GM21447 (cell line): Measurements from ENCODE around the gene SDR39U1.

Experiments
- ATAC-seq: cut with Tn5 transposase; IDR thresholded peaks from one replicate; pipeline ENCODE4 v1.9.1; 2021; ENCODE audit not compliant: unreplicated experiment

SDR39U1 gene

DNA sequence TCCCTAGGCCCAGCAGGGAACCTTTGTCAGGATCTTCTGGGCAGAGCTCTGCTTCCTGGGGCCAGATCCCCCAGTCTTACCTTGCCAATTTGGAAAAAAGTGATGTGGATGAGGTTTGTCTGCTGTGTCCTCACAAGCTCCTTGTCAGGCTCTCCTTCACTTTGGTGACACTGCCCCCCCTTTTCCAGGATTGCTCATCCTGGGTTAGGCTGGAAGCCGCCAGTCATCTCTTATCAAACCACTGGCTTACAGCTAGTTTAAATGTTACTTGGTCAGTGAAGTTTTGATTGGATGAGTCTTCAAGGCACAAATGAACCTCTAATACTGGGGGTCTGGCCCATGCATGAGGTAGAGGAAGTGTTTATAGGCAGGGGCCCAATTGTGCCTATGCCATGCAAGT lies 28.5 kb downstream of the SDR39U1 start:
- no peak for ATAC-seq

DNA sequence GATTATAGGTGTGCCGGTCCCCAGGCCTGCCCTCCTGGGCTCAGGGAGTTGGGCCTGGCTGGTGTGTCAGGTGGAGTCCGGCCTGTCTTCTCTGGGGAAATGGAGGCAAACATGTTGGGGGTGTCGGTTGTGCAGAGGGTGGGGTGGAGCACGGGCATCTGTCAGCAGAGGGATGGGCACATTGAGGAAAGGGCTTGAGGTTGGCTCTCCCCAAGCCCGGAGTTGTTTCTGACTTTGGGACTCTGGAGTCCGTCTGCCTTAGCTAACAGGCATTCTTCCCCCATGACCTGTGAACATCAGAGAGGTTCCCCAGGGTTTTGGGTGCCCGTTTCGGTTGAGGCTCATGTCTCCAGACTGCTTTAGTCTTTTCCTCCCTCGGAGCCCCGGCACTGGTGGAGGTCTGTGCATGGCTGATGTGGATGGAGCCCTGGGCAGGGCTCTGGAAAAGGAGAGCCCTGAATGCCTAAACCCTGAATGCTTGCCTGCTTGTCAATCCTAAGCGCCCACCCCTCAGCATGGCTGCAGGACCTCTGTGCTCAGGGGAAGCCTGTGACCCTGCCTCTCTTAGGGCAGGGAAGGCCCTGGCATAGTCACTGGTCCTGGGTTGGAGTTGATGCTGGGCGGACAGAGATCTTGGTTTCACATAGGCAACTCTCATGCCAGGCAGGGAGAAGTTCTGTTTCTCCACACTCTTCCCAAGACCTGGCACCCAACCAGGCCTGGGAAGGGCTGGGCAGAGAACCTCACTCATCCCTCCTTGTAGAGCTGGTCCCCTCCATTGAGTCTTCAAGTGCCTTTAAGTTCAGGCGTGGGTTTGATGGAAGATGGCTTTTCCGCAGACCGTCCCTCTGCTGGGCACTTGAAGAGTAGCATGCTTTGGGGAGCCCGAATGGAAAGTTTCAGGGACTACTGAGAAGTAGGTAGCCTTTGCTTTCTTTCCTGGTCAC lies 30.9 kb downstream of the SDR39U1 start:
- ATAC-seq, result no peak

DNA sequence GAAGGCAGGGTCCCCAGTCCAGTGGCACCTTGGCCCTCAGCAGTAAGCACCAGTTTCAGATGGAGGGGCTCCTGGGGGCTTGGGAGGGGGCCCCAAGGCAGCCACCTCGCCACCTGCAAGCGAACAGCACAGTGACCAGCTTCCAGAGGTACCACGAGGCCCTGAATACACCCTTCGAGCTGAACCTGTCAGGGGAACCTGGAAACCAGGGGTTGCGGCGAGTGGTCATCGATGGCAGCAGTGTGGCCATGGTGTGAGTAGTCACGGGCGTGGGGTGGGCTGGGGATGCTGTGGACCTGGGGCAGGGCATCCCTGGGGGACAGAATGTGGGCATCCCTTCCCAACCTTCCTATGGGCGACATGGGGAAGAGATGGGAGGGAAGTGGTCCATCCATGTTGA lies 32.6 kb downstream of the SDR39U1 start:
- ATAC-seq, result no peak

DNA sequence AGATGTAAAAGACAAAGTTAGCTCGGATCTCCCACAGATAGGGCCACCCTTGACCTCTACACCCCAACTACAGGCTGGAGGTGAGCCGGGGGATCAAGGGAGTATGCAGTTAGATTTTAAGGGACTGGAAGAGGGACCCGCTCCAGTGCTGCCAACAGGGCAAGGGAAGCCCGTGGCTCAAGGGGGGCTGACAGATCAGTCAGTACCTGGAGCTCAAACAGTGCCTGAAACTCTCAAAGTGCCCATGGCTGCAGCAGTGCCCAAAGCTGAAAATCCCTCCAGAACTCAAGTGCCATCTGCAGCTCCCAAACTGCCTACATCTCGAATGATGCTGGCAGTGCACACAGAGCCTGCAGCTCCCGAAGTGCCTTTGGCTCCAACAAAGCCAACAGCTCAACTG lies 33.4 kb downstream of the SDR39U1 start:
- ATAC-seq, result no peak

DNA sequence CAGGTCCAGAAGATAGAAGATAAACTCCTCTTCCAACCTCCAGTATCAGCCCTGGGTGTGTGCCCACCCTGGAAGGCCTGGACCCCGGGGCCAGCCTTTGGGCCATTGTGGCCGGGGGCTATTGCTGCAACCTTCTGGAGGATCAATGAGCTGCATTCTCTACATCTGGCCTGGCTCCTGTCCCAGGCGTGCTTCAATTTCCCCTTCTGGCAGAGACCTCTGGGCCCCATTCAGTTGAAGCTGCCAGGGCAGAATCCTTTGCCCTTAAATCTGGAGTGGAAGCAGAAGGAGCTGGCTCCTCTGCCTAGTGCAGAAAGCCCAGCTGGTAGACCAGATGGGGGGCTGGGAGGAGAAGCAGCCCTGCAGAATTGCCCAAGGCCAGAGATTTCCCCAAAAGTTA lies 33.8 kb downstream of the SDR39U1 start:
- no peak for ATAC-seq

DNA sequence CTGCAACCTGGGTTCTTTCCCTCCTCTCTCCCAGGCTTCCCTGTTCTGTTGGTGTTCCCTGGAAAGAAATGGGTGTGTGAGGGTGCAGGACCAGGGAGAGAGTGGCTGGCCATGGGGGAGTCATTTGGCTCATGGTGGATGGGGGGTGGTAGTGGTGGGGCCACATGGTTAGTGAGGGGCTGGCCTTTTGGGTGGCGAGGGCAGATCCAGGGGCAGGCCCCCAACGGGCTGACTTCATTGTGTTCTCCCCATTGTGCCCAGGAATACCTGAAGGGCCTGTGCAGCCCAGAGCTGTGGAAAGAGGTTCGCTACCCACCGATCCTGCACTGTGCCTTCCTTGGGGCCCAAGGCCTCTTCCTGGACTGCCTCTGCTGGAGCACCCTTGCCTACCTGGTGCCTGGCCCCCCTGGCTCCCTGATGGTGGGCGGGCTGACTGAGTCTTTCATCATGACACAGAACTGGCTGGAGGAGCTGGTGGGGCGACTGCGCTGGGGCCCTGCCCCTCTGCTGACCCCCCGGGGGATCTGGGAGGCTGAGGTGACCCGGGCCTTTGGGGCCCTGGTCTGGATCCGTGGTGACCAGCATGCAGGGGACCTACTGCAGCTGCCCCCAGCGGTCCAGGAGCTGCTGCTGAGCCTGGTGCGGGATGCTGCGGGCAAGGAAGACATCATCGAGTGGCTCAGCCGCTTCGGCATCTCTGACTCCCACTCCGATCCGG lies 34.8 kb downstream of the SDR39U1 start:
- no peak for ATAC-seq

DNA sequence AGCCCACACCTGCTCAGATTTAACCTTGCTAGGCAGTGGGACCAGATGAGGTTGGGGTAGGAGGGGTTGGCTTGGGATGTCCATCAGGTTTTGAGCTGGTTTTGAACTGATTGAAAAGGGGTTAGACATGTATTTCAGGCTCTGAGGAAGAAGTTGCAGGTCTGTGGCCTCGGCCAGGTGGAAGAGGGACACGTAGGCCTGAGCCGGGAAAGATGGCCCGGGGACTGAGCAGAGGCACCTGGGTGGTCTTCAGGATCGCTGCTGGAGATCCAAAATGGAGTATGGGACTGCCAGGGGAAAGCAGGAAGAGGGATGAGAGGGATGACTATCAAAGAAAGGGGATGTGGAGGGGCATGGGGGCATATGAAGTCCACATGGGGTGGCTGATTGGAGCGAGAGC lies 36.2 kb downstream of the SDR39U1 start:
- no peak for ATAC-seq

DNA sequence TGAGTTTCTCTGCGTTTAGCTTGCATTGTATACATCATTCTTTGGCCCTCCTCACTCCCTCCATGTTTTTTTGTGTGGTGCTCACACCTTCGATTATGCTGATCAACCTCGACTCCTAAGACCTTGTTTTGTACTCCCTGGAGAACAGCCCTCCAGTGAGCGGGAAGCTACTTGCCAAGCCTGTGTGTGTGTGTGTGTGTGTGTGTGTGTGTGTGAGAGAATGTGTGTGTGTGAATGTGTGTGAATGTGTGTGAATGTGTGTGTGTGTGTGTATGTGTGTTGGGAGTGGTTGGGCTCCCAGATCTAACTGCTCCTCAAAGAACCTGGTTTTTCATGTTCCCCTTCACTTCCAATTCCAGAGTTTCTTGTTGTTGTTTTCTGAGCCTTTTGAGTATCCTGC lies 37.8 kb downstream of the SDR39U1 start:
- ATAC-seq, result no peak

DNA sequence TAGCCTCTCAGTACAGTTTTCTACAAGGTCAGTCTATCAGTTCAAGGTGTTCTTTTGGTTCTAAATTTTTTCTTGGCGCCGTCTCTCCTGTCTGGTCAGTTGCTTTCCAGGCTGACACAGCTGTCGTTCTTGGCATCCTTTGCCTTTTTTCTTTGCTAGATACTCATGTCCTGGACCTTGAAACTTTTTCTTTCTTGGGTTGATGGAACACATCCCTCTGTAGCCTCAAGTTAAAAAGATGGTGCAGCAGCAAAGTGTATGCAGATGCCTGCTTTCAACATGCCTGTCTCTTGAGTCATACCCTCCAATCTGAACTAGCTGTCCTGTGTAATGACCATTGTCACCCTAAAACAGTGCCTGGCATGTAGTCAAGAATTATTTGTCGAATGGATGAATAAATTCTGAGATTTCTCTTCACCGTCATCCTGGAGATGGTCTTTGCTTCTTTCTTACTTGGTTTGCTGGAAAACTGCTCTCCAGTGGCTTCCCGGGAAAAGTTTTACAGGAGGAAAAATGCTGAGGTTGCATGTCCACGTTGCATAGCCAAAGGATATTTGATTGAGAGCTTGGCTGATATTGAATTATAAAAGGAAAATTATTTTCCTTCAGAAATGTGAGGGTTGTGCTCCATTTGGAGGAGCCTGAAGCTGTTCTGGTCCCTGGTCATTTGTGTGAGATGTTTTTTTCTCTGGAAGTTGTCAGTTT lies 39.1 kb downstream of the SDR39U1 start:
- ATAC-seq, result no peak

DNA sequence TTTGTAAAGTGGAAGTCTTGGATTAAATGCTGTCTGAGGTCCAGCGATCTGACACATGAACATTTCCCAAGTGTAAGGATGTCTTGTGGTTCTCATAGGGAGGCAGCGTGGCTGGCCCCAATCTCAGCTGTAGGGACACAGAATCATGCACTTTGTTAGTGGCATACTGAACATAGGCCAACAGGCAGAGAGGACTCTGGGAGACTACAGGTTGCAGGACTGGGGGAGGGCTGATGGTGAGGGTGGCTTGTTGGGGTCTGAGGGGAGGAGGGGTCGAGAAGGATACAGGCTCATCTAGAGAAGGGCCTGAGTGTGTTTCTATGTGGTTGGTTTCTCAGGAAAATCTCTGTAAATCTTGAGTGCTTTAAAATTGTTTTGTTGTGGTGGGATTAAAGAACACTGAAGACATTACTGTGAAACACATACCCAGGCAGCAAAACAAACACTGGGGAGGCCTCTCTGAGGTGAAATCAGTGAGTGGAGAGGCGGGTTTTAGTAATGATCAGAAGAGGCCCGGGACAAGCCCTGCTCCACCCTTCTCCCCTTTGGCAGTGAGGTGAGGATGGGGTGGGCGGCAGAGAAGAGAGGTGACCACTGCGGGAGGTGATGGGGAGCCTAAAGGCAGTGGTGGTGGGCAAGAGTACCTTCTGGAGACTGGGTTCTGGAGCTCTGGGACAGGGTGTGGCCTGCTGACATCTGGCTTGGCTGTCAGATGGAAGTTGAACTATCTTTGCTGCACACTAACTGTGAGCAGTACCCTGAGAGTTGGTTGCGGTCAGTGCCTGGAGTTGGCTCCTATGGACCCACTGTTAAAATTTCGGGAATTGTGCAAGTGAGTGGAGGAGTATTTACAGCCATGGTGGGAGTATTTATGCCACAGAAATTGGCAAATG lies 40.5 kb downstream of the SDR39U1 start:
- no peak for ATAC-seq

DNA sequence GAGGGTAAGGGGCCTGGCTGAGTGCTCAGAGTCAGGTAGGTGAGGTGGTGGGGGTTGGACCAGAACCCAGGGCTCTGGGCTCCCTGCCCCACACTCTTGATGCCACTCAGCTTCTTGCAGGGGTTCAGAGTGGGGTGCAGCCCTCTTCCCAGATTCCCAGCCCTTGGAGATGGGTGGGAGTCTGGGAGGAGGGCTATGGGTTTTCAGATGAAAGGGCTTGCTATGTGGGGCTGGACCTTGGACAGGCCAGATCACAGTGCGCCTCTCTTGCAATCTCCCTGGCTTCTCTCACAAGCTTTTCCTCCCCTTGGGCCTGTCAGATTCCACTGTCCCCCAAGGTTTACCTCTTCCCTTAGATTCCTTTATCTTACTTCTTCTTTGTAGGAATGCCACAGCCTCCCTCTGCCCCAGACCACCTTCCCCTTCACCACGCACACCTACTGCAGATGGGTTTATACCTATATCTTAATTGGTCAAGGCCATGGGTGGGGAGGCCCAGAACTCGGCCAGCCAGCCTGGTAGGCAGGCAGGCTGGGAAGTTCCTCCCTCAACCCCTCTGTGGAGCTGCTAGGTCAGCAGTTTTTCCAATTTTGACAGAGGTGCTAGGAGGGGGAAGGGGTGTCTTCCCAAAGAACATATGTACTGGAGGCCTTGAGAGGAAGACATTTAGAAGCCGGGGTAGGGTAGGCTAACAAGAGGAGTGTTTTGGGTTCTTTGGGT lies 42.4 kb downstream of the SDR39U1 start:
- ATAC-seq, result no peak

DNA sequence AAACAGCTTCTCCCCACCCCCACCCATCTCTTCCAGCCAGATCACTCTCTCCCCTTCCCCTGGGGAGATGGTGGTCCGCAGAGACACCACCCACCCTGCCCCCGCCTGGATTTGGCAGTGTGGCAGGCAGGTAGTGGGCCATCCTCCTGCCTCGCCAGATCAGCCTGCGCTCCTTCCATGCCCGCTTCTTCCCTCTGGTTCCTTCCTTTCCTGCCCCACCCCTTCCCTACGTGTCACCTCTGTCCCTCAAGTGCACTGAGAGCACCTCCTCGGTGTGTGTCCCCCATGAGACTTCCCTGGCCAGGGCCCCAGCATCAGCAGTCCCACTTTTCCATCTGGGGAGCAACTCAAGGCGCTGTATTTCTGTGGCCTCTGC lies 43.1 kb downstream of the SDR39U1 start:
- no peak for ATAC-seq

DNA sequence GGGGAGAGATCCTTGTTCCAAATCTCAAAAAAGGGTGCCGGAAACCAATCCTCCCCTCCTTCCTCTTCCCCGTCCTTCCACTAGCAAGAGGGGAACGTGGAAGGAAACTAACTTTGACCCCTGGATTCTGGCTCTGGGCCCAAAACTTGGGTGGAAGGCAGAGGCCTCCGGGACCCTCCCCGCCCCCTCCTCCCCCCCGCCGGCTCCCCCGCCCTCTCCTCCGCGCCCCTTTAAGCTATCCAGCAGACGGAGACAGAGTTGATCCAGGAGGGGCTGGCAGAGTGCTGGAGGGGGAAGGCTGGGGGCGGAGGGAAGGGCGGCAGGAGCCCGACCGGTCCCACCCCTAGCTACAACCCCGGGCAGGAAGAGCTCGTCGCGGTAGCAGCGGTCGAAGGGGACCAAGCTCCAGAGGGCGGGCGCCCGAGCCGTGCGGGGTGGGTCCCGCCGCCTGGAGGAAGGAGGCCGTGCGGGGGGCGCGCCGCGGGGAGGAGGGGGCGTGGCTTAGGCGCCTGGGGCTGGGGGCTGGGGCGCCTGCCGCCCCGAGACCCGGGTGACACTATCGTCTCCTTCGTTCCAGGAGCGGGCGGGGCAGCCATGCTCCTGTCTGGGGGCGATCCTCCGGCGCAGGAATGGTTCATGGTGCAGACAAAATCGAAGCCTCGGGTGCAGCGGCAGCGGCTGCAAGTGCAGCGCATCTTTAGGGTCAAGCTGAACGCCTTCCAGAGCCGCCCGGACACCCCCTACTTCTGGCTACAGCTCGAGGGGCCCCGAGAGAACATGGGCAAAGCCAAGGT lies 43.7 kb downstream of the SDR39U1 start, which contains the start of gene NYNRIN:
TSS of gene NYNRIN (plus strand) at position 351 of the 794 bp plus-strand sequence. CDS start at position 595, 244 bp downstream.
- ATAC-seq, result no peak

DNA sequence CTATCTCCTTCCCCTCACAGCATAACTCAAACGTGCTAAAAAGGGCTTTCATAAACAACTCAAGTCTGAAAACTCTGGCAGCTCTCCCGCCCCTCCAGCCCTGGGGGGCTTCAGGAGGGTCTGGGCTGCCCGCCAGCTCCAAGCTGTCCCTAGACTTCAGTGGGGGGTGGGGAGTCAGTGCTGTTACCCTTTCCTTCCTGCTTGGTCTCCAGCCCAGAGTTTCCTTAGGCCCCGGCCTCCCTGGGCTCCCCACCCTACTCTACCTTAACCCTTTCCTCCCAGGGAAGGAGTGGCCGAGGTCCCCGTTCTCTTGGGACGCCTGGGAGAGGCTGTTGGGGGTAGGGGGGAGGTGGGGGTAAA lies 44.3 kb downstream of the SDR39U1 start:
- ATAC-seq, result no peak

DNA sequence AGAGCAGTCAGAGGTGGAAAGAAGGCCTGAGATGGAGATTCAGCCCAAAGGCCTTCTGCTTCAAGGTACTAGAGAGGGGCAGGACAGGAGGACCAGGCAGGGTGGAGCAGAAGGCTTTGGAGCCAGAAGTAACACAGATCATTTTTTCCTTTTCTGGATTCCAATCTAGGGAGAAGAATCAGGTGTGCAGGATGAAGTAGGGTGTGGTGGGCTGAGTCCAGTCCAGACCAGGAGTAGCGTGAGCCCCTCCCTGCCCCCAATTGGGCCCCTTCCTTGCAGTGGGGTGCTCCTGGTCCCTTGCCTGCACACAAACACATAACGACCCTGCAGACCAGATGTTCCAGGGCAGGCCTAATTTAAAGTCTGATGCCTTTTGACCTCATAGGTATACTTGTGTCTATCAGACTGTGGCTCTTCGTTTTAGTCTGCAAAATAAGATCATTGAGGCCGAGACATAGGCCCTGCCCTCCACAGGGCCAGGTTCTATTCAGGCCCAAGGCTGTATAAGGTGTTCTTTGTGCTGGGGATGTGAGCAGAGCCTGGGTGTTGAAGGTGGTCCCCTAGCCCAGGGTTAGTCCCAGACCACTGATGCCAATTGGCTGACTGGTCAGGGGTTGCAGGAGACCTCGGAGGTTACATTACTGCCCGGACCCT lies 44.8 kb downstream of the SDR39U1 start:
- no peak for ATAC-seq

DNA sequence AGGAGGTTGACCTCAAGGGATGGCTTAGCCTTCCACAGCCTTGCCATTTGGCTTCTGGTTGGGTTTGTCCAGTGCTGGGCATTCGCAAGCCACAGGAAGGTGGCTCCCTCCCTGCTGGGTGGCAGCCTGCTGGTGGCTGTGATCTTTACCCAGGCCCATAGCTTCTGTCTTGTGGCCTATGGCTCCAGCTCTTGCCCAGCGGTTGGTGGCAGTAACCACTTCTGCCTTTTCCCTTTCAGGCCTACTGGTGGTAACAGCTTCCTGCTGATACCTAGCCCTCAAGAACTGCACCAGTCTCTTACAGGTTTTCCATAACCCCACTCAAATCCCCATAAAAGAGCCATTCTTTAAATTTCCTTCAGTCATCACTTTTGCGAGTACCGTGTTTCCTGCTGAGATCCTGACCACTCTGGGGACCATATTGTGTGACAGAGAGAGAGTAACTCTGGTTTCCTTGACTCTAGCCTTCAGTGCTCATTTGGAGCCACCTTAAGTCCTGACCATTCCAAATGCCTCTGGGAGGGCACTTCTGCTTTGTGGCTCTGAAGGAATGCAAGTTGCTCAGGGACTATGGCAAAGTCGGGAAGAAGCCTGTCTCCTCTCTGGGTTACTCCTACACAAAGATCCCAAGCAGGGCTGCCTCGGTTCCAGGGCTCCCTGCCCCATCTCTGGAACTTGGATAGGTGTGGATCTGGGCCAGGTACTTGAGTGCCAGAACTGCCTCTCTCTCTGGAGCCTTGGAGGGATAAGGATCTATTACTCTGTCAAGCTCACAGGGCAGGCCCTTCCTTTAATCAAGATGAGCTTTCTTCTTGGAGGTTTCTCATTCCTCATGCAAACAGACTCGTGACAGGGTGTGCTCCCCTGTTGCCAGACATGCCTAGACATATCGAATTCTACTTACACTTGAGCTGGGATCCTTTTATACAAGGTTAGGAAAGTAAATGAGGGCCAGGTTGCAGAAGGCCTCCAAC lies 46.7 kb downstream of the SDR39U1 start:
- no peak for ATAC-seq

DNA sequence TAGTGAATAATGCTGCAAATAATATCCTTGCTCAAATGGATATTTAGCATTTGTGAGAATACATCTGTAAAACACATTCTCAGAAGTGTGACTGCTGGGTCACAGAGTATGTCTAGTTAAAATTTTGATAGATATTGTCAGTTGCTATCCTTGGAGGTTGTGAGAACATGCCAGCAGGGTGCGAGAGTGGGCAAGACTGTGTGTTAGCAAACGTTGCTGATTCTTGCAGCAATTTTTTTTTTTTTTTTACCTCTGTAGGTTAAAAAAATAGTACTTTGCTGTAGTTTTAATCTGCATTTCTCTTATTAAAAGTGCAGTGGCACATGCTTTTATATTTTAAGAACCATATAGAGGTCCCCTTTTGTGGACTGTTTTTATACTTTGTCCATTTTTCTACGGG lies 48.3 kb downstream of the SDR39U1 start:
- ATAC-seq, result no peak
